Stimulated activated CD8-positive, alpha-beta memory T cell treated with anti-CD3 and anti-CD28 coated beads, Interleukin-7, amount 100 ng/mL, for 1 hour (primary cell): ENCODE results near the gene PRTFDC1.
"Not testable (repeated sequence)": the region's sequence is repeated elsewhere in the genome, so short reads cannot be mapped to it uniquely, and the experiment has no call there.

ENCODE experiments used
- DNase-seq, 2 donors: peaks; one replicate each; pipeline ENCODE4 v3.0.0-alpha.2; 2020; ENCODE audit warnings: low read depth in 2 of 2

The PRTFDC1 gene

GRCh38 chr10:24952143-24952706 lies at the start of gene PRTFDC1:
PRTFDC1 (minus strand) TSS chr10:24952606; CDS start chr10:24952575, 31 bp downstream.
- no peak for DNase-seq

GRCh38 chr10:24998044-24998443 lies 45.6 kb upstream of the PRTFDC1 start:
- no peak for DNase-seq

- DNase-seq = no peak
Observed at GRCh38 chr10:24995072-24995471, 42.7 kb upstream of the PRTFDC1 start.

GRCh38 chr10:24993237-24993958 lies 41.0 kb upstream of the PRTFDC1 start:
- DNase-seq = no peak

GRCh38 chr10:24992512-24993133 lies 40.2 kb upstream of the PRTFDC1 start:
- no peak for DNase-seq

DNA sequence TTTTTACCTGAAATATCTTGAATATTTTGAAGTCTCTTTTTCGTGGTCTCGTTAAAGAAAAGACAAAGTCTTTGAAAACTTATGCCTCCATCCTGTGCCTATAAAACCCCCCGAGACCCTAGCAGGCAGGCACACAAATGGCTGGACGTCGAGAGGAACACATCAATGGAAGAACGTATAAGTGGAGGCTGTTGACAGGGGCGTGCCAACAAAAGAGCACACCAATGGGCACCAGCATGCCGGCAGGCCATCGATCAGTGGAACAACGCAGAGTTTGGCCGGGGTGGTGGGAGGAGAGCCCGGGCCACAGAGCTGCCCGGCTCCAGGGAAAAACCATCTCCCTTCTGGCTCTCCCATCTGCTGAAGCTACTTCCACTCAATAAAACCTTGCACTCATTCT lies 38.9 kb upstream of the PRTFDC1 start:
- no peak for DNase-seq

- DNase-seq = no peak
Observed at GRCh38 chr10:24989867-24990266, 37.5 kb upstream of the PRTFDC1 start.

DNA sequence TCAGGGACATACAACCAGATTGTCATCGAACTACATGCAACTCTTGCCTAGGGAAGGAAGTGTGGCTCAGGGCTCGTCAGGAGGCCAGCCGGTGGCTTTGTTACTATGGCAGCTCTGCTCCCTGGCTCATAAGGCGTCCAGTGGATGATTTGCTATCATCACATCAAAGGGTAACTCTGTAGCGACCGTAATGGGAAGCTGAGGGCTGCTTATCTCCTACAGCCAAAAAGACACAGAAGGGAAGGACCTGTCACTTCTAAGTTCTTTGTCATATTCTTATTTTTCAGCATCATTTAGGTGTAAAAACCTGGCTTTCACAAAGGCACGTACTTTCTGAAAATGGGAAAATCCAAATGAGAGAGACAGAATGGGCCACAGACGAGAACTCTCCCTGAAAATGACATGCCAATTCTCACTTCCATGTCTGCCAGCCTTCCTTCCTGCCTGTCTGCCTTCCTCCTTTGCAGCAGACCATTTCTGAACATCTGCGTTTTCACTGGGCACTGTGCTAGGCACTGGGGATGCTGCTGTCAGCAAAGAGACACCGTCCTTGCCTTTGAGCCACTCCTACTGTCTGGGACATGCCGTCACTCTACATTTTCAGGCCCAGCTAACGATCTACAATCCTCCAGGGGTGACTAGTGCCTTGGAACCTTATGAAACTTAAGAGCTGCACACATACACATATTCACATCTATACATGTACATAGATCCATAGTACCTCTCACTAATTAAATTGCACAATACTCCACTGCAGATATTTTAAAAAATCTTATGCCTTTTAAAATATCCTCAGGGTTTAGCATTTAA lies 36.6 kb upstream of the PRTFDC1 start:
- DNase-seq = no peak

GRCh38 chr10:24984906-24985305 lies 32.5 kb upstream of the PRTFDC1 start:
- DNase-seq = no peak

- DNase-seq = no peak
Observed at GRCh38 chr10:24983946-24984345, 31.5 kb upstream of the PRTFDC1 start.

DNA sequence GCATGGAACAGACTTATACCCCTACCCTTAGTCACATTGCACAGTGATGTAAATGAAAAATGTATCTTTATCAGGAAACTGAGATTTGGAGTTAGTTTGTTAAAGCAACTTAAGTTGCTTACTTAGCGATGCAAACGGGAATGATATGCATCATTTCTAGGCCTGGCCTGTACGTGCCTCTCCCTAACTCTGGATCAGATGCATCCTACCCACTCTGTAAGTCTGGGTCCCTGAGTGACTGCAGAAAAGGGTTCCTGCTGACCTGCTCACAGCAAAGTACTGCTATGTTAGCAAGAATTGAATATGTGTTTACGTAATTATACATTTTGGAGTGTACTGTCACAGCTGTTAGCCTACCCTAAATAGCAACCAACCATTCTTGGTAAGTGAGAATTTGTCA lies 30.7 kb upstream of the PRTFDC1 start:
- DNase-seq = no peak

- DNase-seq = no peak
Observed at GRCh38 chr10:24982319-24983112, 30.1 kb upstream of the PRTFDC1 start.

GRCh38 chr10:24981161-24981710 lies 28.8 kb upstream of the PRTFDC1 start:
- no peak for DNase-seq

DNA sequence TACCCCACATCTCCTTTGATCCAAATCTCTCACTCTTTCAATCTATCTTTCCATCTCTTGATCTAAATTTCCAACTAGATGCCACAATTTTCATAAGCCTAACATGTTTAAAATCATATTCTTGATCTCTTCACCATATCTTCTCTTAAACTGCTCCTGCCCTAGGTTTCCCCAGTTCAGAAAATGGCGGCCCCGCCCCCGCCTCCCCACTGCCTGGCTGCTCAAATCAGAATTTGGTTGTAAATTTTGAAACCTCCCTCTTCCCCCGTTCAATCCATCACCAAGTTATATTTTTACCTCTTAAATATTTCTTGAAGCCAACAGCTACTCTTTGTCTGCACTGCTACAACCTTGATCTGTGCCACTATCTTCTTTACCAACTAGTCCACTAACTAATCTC lies 27.3 kb upstream of the PRTFDC1 start:
- no peak for DNase-seq

DNA sequence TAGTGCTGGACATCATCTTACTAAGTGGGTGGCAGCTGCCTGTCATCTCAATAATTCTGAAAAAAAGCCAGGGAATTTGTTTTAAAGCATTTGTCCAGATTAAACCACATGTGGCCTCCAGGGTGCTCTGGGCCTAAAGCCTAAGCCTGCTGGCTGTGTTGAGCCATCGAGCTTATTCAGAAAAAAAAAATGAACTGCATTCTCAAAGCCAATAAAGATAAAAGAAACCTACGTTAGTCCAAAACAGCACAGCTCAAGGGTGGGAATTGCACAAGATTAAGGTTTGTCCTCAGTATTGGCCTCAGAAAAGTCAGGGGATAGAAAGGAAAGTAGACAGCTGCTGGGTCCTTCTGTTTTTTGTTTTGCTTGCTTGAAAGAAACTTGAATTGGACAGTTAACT lies 22.6 kb upstream of the PRTFDC1 start:
- DNase-seq = no peak

DNA sequence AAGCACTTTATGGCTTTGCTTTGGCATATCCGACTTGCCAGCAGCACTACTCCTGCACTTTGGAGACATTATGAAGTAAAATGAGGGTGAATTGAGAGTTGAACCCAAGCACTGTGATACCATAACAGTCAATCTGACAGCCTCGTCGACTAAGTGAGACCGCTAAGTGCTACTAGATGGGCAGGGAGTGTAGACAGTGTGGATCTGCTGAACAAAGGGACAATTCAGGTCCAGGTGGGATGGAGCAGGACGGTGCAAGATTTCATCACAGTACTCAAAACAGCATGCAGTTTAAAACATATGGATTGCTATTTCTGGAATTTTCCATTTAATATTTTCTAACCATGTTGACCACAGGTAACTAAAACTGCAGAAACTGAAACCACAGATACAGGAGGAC lies 20.8 kb upstream of the PRTFDC1 start:
- no peak for DNase-seq

DNA sequence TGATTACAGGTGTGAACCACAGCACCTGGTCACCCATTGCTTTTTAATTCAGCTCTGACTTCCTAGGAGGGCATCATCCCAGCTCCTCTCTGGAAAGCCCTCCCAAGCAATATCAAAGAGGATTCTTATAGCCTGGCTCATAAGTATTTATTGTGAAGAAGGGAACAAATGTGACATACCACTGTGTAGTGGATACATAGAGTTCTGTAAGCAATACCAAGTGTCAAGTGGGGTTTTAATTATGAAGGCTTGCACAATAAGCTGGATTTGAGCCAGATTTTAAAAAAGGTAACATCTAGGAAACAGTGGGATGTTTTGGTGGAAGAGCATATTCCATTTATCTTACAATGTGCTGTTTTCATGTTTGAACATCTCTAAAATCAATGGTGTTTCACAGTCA lies 19.0 kb upstream of the PRTFDC1 start:
- no peak for DNase-seq

DNA sequence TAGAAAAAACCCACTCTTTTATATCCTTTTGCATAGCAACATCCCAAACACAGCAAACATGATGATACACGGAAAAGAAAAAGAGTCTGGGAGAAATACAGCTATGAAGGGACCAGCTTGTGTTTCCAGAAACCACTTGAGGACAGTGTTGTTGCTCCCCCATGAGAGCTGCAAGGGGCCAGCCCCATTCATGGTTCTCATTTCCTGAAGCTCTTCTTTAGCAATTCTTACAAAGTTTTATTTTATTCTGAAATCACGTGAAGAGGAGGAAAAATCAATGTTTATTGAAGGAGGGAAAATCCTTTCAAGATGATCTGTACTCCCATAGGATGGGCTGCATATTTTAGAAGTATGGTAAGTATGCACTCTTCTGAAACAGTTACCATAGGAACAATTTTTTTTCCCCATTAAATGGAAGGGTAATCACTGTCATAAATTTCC lies 17.5 kb upstream of the PRTFDC1 start:
- no peak for DNase-seq

DNA sequence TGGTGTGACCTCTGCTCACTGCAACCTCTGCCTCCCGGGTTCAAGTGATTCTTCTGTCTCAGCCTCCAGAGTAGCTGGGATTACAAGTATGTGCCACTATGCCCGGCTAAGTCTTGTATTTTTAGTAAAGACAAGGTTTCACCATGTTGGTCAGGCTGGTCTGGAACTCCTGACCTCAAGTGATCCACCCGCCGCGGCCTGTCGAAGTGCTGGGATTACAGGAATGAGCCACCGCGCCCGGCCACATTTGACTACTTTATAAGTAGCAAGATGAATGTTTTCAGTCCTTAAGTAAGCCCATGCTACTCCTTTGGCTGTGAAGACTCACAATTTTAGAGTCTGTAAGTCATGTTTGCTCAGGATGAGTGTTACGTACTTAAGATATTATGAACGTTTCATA lies 16.5 kb upstream of the PRTFDC1 start:
- DNase-seq = not testable (repeated sequence)

DNA sequence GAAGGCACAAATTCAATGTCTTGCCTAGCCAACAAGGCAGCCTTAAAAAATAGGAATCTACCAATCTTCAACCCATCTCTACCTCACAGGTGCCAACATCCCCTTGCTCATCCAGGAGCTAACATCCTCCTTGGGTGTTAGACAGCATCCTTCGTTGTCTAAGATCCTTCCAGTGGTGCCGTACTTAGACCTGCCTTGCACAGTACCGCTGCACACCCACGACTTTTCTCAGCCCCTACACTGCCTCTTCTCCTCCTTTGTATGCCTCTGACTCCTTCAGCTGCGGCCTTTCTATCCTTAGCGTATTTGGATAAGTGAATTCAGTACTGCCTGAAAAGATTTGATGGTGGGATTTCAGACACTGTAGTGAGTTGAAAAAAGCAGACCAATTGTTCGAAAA lies 15.9 kb upstream of the PRTFDC1 start:
- DNase-seq = no peak

DNA sequence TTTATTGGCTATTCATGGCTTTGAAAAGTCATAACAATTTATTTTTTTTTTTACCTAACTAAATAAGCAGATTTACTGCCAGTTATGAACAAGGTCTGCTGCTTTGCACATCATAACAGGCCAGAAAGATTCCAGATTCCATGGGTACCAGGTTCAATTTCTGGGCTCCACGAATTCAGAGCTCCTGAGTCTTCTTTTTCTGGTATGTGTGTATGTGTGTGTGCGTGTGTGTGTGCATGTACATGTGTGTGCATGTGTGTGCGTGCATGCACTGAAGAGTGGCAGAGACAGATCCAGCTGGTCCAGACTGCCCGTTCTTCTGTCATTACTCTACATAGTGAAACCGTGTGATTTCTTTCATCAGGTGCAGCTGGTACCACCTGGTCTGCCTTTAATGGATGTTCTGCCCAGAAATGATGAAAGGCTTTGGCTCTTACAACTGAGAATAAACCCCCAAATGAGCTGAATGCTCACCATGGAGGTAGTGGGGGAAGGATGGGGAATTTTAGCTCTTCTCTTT lies 14.6 kb upstream of the PRTFDC1 start:
- no peak for DNase-seq
